IPS-15b (cell line): ENCODE results near the gene S1PR3.

Experiments used
- H3K27me3 ChIP-seq: one replicate; pipeline ENCODE4 v1.6.1; 2013; ENCODE audit warnings: low read length; ENCODE audit not compliant: control insufficient read depth, insufficient read depth
- H3K36me3 ChIP-seq: one replicate; pipeline ENCODE4 v1.6.1; 2013; ENCODE audit warnings: low read length; ENCODE audit not compliant: control insufficient read depth, insufficient read depth
- H3K4me1 ChIP-seq: one replicate; pipeline ENCODE4 v1.6.1; 2013; ENCODE audit warnings: mild to moderate bottlenecking, low read length; ENCODE audit not compliant: control insufficient read depth, insufficient read depth
- H3K4me3 ChIP-seq: one replicate; pipeline ENCODE4 v1.5.1; 2013; ENCODE audit warnings: low read depth, low read length
- H3K9ac ChIP-seq: one replicate; pipeline ENCODE4 v1.6.1; 2013; ENCODE audit warnings: low read depth, mild to moderate bottlenecking, low read length
- H3K9me3 ChIP-seq: one replicate; pipeline ENCODE4 v1.6.1; 2013; ENCODE audit warnings: mild to moderate bottlenecking, low read length; ENCODE audit not compliant: control insufficient read depth, insufficient read depth

The S1PR3 gene

DNA sequence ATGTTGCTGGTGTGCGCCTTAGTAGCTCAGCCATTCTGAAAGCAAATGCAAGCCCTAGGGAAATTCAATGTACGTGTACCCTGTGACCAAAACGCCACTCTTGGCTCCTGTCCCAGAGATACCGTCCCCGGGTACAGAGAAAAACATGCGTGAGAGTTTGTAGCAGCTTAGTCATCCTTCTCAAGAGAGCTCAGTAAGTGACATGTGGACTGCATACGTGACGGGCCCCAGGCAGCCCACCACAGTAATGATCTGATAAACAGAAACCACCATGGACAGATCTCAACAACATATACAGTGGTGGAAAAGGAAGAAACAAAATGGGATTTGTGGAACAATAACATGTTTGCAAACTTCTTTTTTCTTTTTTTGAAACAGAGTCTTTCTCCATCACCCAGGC, 45.1 kb downstream of the S1PR3 start:
- Histone ChIP-seq H3K36me3 (no peaks in the 10 kb centered on the region), H3K9ac (no peak overlapping the region), H3K9me3 (no peaks in the 10 kb centered on the region), H3K4me1 (no peaks in the 10 kb centered on the region), H3K27me3 (no peaks in the 10 kb centered on the region), H3K4me3 (no peak overlapping the region)

GRCh38 chr9:89036891-89037290, 45.6 kb downstream of the S1PR3 start:
- no peak overlapping the region for H3K9ac ChIP-seq
- H3K9me3 ChIP-seq, result no peaks in the 10 kb centered on the region
- no peaks in the 10 kb centered on the region for H3K27me3 ChIP-seq
- H3K4me1 ChIP-seq, result no peaks in the 10 kb centered on the region
- H3K36me3 ChIP-seq, result no peaks in the 10 kb centered on the region
- no peak overlapping the region for H3K4me3 ChIP-seq

- Histone ChIP-seq H3K9me3 (no peaks in the 10 kb centered on the region), H3K4me3 (no peak overlapping the region), H3K27me3 (no peaks in the 10 kb centered on the region), H3K9ac (no peak overlapping the region), H3K36me3 (no peaks in the 10 kb centered on the region), H3K4me1 (no peaks in the 10 kb centered on the region)
These were observed 46.1 kb downstream of the S1PR3 start for GRCh38 chr9:89037346-89037745.

GRCh38 chr9:89037891-89038290, 46.6 kb downstream of the S1PR3 start:
- Histone ChIP-seq H3K9me3 (no peaks in the 10 kb centered on the region), H3K4me1 (no peaks in the 10 kb centered on the region), H3K9ac (no peak overlapping the region), H3K27me3 (no peaks in the 10 kb centered on the region), H3K4me3 (no peak overlapping the region), H3K36me3 (no peaks in the 10 kb centered on the region)

- H3K9me3 ChIP-seq, result no peaks in the 10 kb centered on the region
- no peak overlapping the region for H3K9ac ChIP-seq
- no peaks in the 10 kb centered on the region for H3K36me3 ChIP-seq
- H3K4me1 ChIP-seq, result no peaks in the 10 kb centered on the region
- no peak overlapping the region for H3K4me3 ChIP-seq
- no peaks in the 10 kb centered on the region for H3K27me3 ChIP-seq
These were observed 47.3 kb downstream of the S1PR3 start for GRCh38 chr9:89038382-89039103.

- H3K4me3 ChIP-seq, result no peak overlapping the region
- H3K9me3 ChIP-seq, result no peaks in the 10 kb centered on the region
- no peaks in the 10 kb centered on the region for H3K36me3 ChIP-seq
- H3K9ac ChIP-seq, result no peak overlapping the region
- H3K4me1 ChIP-seq, result no peaks in the 10 kb centered on the region
- no peaks in the 10 kb centered on the region for H3K27me3 ChIP-seq
These were observed 47.8 kb downstream of the S1PR3 start for GRCh38 chr9:89039104-89039465.

DNA sequence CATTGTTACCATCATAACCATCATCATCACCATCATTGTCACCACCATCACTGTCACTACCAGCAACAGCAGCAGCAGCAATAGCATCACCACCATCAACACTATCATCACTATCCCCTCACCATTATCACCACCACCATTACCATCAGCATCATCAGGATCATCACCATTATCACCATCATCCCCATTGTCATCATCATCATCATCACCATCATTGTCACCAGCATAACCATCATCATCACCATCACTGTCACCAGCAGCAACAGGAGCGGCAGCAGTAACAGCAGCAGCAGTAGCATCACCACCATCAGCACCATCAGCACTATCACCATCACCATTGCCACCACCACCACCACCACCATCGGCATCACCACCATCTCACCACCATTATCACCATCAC, 48.4 kb downstream of the S1PR3 start:
- H3K4me1 ChIP-seq, result no peaks in the 10 kb centered on the region
- H3K4me3 ChIP-seq, result no peak overlapping the region

DNA sequence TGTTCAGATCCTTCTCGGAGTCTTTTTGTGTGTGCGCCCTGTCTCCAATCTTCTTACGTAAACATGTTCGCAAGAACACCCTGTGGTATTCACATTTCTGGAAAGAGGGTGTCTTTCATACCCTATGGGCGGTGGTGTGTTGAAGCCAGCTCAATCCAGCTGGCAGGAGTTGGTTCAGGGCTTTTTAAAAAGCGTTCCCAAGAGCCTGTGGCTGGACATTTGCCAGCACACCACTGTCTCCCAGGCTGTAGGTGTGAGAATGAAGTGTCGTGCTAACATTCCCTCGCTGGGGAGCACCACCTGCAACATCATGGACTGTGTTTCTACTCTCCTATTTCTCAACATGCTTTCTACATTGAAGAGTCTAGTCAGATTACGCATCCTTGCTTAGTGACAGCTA, 51.7 kb downstream of the S1PR3 start:
- no peaks in the 10 kb centered on the region for H3K9me3 ChIP-seq
- no peaks in the 10 kb centered on the region for H3K36me3 ChIP-seq
- H3K4me1 ChIP-seq, result no peaks in the 10 kb centered on the region
- H3K4me3 ChIP-seq, result no peak overlapping the region
- H3K9ac ChIP-seq, result no peak overlapping the region
- no peaks in the 10 kb centered on the region for H3K27me3 ChIP-seq

More for the DNA sequence above, 48.4 kb downstream of the S1PR3 start:
- no peak overlapping the region for H3K9ac ChIP-seq
- no peaks in the 10 kb centered on the region for H3K27me3 ChIP-seq
- H3K36me3 ChIP-seq, result no peaks in the 10 kb centered on the region
- H3K9me3 ChIP-seq, result no peaks in the 10 kb centered on the region

- Histone ChIP-seq H3K4me1 (no peaks in the 10 kb centered on the region), H3K9ac (no peak overlapping the region), H3K4me3 (no peak overlapping the region), H3K9me3 (no peaks in the 10 kb centered on the region), H3K27me3 (no peaks in the 10 kb centered on the region), H3K36me3 (no peaks in the 10 kb centered on the region)
These were observed 52.8 kb downstream of the S1PR3 start for GRCh38 chr9:89044104-89044503.

- Histone ChIP-seq H3K36me3 (no peaks in the 10 kb centered on the region), H3K9me3 (no peaks in the 10 kb centered on the region), H3K9ac (no peak overlapping the region), H3K27me3 (no peaks in the 10 kb centered on the region), H3K4me1 (no peaks in the 10 kb centered on the region), H3K4me3 (no peak overlapping the region)
These were observed 53.6 kb downstream of the S1PR3 start for GRCh38 chr9:89044881-89045280.

DNA sequence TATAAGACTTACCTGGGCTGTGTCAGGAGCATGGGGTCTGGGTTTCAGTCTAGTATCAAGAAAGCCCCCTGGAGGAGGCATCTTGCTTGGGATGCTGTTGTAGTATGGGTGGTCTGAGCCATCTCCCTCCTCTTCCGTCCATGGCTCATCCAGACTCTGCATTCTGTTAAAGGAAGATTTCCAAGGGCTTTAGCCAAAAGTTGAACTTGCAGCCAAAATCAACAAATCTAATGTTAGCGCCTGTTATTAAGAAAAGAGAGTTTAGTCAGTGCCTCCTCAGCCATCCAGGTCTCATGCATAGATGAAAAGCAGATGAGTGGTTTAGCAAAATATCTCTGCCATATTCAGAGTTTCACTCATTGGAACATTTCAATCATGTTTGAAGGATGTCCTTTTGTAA, 55.6 kb downstream of the S1PR3 start:
- no peak overlapping the region for H3K4me3 ChIP-seq
- H3K4me1 ChIP-seq, result no peaks in the 10 kb centered on the region
- H3K36me3 ChIP-seq, result no peaks in the 10 kb centered on the region
- no peaks in the 10 kb centered on the region for H3K27me3 ChIP-seq
- no peak overlapping the region for H3K9ac ChIP-seq
- H3K9me3 ChIP-seq, result no peaks in the 10 kb centered on the region

GRCh38 chr9:89047667-89048066, 56.4 kb downstream of the S1PR3 start:
- no peaks in the 10 kb centered on the region for H3K9me3 ChIP-seq
- H3K36me3 ChIP-seq, result no peaks in the 10 kb centered on the region
- H3K4me3 ChIP-seq, result no peak overlapping the region

More at GRCh38 chr9:89047667-89048066, 56.4 kb downstream of the S1PR3 start:
- Histone ChIP-seq H3K27me3 (no peaks in the 10 kb centered on the region), H3K9ac (no peak overlapping the region), H3K4me1 (no peaks in the 10 kb centered on the region)
